Measurements from ENCODE around the gene AUTS2.

GRCh38 chr7:69968969-69969556 is 370.8 kb downstream of the AUTS2 start:
- no peak for TF ChIP-seq EZH2 (IDR thresholded peaks at IDR 0.05; ENCODE audit: low read depth, unreplicated experiment)
- TF ChIP-seq POLR2AphosphoS5 (IDR thresholded peaks at IDR 0.05; ENCODE audit: low read depth): no peak
- TF ChIP-seq CTCF (conservative IDR thresholded peaks at IDR 0.05; ENCODE audit: low read depth in 2 of 2): no peak
- no peak for TF ChIP-seq CREB1 (CRISPR knock-in tag; IDR thresholded peaks at IDR 0.05; ENCODE audit: low read depth)
- TF ChIP-seq, protein P1, sequence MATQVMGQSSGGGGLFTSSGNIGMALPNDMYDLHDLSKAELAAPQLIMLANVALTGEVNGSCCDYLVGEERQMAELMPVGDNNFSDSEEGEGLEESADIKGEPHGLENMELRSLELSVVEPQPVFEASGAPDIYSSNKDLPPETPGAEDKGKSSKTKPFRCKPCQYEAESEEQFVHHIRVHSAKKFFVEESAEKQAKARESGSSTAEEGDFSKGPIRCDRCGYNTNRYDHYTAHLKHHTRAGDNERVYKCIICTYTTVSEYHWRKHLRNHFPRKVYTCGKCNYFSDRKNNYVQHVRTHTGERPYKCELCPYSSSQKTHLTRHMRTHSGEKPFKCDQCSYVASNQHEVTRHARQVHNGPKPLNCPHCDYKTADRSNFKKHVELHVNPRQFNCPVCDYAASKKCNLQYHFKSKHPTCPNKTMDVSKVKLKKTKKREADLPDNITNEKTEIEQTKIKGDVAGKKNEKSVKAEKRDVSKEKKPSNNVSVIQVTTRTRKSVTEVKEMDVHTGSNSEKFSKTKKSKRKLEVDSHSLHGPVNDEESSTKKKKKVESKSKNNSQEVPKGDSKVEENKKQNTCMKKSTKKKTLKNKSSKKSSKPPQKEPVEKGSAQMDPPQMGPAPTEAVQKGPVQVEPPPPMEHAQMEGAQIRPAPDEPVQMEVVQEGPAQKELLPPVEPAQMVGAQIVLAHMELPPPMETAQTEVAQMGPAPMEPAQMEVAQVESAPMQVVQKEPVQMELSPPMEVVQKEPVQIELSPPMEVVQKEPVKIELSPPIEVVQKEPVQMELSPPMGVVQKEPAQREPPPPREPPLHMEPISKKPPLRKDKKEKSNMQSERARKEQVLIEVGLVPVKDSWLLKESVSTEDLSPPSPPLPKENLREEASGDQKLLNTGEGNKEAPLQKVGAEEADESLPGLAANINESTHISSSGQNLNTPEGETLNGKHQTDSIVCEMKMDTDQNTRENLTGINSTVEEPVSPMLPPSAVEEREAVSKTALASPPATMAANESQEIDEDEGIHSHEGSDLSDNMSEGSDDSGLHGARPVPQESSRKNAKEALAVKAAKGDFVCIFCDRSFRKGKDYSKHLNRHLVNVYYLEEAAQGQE (IDR thresholded peaks at IDR 0.05; ENCODE audit: unreplicated experiment): no peak
- TF ChIP-seq NANOG (IDR thresholded peaks at IDR 0.05; ENCODE audit: borderline replicate concordance): no peak
- no peak for TF ChIP-seq EZH2phosphoT487 (IDR thresholded peaks at IDR 0.05; ENCODE audit: unreplicated experiment)
- TF ChIP-seq ETS1 (IDR thresholded peaks at IDR 0.05): no peak
- TF ChIP-seq ZNF114 (CRISPR knock-in tag; IDR thresholded peaks at IDR 0.05): no peak
- TF ChIP-seq ZNF331 (CRISPR knock-in tag; IDR thresholded peaks at IDR 0.05; ENCODE audit: low read depth): no peak
- TF ChIP-seq JUNB (IDR thresholded peaks at IDR 0.05; ENCODE audit: unreplicated experiment): no peak
- TF ChIP-seq, protein P2, sequence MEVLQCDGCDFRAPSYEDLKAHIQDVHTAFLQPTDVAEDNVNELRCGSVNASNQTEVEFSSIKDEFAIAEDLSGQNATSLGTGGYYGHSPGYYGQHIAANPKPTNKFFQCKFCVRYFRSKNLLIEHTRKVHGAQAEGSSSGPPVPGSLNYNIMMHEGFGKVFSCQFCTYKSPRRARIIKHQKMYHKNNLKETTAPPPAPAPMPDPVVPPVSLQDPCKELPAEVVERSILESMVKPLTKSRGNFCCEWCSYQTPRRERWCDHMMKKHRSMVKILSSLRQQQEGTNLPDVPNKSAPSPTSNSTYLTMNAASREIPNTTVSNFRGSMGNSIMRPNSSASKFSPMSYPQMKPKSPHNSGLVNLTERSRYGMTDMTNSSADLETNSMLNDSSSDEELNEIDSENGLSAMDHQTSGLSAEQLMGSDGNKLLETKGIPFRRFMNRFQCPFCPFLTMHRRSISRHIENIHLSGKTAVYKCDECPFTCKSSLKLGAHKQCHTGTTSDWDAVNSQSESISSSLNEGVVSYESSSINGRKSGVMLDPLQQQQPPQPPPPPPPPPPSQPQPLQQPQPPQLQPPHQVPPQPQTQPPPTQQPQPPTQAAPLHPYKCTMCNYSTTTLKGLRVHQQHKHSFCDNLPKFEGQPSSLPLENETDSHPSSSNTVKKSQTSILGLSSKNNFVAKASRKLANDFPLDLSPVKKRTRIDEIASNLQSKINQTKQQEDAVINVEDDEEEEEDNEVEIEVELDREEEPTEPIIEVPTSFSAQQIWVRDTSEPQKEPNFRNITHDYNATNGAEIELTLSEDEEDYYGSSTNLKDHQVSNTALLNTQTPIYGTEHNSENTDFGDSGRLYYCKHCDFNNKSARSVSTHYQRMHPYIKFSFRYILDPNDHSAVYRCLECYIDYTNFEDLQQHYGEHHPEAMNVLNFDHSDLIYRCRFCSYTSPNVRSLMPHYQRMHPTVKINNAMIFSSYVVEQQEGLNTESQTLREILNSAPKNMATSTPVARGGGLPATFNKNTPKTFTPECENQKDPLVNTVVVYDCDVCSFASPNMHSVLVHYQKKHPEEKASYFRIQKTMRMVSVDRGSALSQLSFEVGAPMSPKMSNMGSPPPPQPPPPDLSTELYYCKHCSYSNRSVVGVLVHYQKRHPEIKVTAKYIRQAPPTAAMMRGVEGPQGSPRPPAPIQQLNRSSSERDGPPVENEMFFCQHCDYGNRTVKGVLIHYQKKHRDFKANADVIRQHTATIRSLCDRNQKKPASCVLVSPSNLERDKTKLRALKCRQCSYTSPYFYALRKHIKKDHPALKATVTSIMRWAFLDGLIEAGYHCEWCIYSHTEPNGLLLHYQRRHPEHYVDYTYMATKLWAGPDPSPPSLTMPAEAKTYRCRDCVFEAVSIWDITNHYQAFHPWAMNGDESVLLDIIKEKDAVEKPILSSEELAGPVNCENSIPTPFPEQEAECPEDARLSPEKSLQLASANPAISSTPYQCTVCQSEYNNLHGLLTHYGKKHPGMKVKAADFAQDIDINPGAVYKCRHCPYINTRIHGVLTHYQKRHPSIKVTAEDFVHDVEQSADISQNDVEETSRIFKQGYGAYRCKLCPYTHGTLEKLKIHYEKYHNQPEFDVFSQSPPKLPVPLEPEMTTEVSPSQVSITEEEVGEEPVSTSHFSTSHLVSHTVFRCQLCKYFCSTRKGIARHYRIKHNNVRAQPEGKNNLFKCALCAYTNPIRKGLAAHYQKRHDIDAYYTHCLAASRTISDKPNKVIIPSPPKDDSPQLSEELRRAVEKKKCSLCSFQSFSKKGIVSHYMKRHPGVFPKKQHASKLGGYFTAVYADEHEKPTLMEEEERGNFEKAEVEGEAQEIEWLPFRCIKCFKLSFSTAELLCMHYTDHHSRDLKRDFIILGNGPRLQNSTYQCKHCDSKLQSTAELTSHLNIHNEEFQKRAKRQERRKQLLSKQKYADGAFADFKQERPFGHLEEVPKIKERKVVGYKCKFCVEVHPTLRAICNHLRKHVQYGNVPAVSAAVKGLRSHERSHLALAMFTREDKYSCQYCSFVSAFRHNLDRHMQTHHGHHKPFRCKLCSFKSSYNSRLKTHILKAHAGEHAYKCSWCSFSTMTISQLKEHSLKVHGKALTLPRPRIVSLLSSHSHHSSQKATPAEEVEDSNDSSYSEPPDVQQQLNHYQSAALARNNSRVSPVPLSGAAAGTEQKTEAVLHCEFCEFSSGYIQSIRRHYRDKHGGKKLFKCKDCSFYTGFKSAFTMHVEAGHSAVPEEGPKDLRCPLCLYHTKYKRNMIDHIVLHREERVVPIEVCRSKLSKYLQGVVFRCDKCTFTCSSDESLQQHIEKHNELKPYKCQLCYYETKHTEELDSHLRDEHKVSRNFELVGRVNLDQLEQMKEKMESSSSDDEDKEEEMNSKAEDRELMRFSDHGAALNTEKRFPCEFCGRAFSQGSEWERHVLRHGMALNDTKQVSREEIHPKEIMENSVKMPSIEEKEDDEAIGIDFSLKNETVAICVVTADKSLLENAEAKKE (CRISPR knock-in tag; IDR thresholded peaks at IDR 0.05): no peak

Measured in GM23338 (cell line).